ENCODE measurements around the gene IFNL3.

IFNL3 gene

DNA sequence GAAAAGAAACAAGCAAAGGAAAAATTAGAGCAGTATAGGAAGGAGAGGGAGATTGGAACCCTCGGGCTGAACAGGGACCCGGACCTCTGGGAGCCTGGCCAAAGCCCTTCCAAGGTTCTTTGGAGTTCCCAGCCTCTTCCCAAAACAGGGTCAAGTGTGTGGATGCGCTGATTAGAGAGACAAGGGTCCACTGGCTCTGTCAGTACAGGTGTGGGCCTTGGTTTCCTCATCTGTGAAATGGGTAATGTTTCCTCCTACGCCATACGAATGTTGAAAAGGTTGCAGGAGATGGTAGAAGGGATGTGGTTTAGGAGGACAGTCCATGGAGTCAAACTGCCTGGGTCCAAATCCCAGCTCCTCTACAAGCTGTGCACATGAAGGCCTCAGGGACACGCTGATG is 38.7 kb downstream of the IFNL3 start:
- Histone ChIP-seq H3K4me3 (ENCODE audit: severe bottlenecking) (no peak overlapping the region), H3K4me1 (ENCODE audit: insufficient read depth, poor library complexity, severe bottlenecking) (no peaks in the 10 kb centered on the region), H3K27ac (ENCODE audit: poor library complexity, severe bottlenecking) (no peak overlapping the region), H3K36me3 (ENCODE audit: low read depth) (no peaks in the 10 kb centered on the region), H3K27me3 (ENCODE audit: insufficient read depth, poor library complexity, severe bottlenecking) (peaks cover 31% of the 10 kb centered on the region), H3K9me3 (ENCODE audit: severe bottlenecking) (no peaks in the 10 kb centered on the region)
- TF ChIP-seq, protein P1, sequence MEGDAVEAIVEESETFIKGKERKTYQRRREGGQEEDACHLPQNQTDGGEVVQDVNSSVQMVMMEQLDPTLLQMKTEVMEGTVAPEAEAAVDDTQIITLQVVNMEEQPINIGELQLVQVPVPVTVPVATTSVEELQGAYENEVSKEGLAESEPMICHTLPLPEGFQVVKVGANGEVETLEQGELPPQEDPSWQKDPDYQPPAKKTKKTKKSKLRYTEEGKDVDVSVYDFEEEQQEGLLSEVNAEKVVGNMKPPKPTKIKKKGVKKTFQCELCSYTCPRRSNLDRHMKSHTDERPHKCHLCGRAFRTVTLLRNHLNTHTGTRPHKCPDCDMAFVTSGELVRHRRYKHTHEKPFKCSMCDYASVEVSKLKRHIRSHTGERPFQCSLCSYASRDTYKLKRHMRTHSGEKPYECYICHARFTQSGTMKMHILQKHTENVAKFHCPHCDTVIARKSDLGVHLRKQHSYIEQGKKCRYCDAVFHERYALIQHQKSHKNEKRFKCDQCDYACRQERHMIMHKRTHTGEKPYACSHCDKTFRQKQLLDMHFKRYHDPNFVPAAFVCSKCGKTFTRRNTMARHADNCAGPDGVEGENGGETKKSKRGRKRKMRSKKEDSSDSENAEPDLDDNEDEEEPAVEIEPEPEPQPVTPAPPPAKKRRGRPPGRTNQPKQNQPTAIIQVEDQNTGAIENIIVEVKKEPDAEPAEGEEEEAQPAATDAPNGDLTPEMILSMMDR (IDR thresholded peaks at IDR 0.05; ENCODE audit: poor library complexity, severe bottlenecking), result no peak
- no peak for DNase-seq (ENCODE audit: low spot score)
- no peak for ATAC-seq (ENCODE audit: low read depth)

DNA sequence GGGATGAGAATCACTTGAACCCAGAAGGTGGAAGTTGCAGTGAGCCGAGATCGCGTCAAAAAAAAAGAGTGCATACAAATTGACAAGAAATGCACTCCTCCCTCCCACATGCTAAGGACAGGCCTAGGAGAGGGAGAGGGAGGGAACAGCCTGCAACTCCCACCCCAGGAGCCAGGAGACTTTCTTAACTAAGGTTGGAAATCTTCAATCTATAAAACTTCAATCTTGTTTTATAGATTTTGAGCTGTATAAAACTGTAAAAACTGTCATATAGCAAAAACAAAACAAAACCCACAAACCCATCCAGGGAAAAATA is 39.4 kb downstream of the IFNL3 start:
- H3K9me3 ChIP-seq (ENCODE audit: severe bottlenecking), result no peaks in the 10 kb centered on the region
- DNase-seq (ENCODE audit: low spot score) (no peak), ATAC-seq (ENCODE audit: low read depth) (no peak)
- H3K36me3 ChIP-seq (ENCODE audit: low read depth), result no peaks in the 10 kb centered on the region
- no peak overlapping the region for H3K27ac ChIP-seq (ENCODE audit: poor library complexity, severe bottlenecking)
- H3K4me3 ChIP-seq (ENCODE audit: severe bottlenecking), result no peak overlapping the region
- peaks cover 31% of the 10 kb centered on the region for H3K27me3 ChIP-seq (ENCODE audit: insufficient read depth, poor library complexity, severe bottlenecking)
- no peaks in the 10 kb centered on the region for H3K4me1 ChIP-seq (ENCODE audit: insufficient read depth, poor library complexity, severe bottlenecking)
- TF ChIP-seq, protein P1 (IDR thresholded peaks at IDR 0.05; ENCODE audit: poor library complexity, severe bottlenecking), result no peak

DNA sequence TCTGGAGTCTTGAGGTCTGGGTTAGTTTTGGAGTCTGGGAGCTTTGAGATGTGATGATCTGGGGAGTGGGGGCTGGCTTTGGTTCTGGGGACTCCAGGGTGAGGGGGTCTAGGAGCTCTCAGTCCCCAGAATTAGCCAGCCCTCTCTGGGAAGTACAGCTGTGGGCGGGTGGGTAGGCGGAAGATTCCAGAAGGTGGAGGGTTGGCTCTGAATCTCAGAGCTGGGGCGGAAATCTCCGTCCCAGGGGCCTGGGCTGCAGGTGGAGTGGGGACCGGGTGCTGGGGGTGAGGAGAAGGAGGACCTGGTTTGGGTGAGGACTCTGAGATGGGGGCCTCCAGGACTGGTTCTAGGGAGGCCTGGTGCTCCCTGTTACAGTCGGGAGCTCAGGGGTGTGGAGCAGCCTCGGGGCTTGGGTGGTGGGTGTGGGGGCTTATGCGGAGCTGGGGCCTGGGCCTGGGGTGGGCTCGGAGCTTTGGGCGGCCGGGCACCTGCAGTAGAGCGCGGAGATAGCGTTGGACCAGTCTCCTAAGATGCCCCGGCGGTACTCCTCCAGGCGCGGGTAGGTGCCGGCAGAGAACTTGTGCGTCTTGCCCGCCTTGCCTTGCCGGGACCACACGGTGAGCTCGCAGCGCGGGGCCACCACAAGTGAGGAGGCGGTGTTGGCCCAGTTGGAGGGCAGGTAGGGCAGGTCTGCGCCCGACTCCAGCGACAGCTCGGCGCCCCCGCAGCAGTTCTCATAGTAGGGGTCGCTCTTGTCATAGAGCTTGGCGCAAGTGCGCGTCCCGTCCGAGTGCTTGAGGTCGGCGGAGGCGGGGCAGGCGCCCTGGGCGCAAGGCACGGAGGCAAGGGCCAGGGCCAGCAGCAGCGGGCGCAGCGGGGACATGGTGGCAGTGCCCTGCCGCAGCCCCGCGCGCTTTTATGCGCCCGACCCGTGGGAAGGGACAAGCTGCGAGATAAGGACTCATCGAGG is 41.1 kb downstream of the IFNL3 start, which contains the start of gene SYCN:
Gene SYCN (minus strand): TSS at position 892 of the 970 bp plus-strand sequence. CDS start 9 bp downstream, at position 883.
- Histone ChIP-seq H3K4me3 (ENCODE audit: severe bottlenecking) (no peak within 1 kb of the TSS), H3K4me1 (ENCODE audit: insufficient read depth, poor library complexity, severe bottlenecking) (no peaks in the 10 kb centered on the region), H3K27me3 (ENCODE audit: insufficient read depth, poor library complexity, severe bottlenecking) (peaks cover 31% of the 10 kb centered on the region), H3K36me3 (ENCODE audit: low read depth) (no peaks in the 10 kb centered on the region), H3K9me3 (ENCODE audit: severe bottlenecking) (no peaks in the 10 kb centered on the region), H3K27ac (ENCODE audit: poor library complexity, severe bottlenecking) (no peak within 1 kb of the TSS)
- ATAC-seq (ENCODE audit: low read depth) (no peak), DNase-seq (ENCODE audit: low spot score) (no peak)
- TF ChIP-seq, protein P1 (IDR thresholded peaks at IDR 0.05; ENCODE audit: poor library complexity, severe bottlenecking), result no peak

DNA sequence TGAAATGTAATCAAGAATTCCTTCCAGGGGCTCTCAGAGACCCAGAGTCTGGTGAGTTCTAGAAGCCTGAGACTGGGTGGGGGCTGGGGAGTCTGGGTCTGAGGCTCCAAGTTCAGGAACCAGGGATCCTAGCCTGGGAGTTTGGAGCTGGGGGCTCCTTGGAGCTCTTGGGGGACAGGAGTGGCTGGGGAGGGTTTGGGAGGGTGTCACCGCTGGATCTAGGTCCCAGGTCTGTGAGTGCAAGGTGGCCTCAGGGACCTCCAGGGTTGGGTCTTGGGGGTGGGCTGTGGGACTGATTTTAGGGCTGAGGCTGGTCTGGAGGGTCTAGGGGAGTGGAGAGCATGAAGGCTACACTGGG is 41.8 kb downstream of the IFNL3 start:
- ATAC-seq (ENCODE audit: low read depth) (no peak), DNase-seq (ENCODE audit: low spot score) (no peak)
- H3K9me3 ChIP-seq (ENCODE audit: severe bottlenecking), result no peaks in the 10 kb centered on the region
- no peaks in the 10 kb centered on the region for H3K36me3 ChIP-seq (ENCODE audit: low read depth)
- no peak overlapping the region for H3K27ac ChIP-seq (ENCODE audit: poor library complexity, severe bottlenecking)
- no peak overlapping the region for H3K4me3 ChIP-seq (ENCODE audit: severe bottlenecking)
- peaks cover 31% of the 10 kb centered on the region for H3K27me3 ChIP-seq (ENCODE audit: insufficient read depth, poor library complexity, severe bottlenecking)
- no peaks in the 10 kb centered on the region for H3K4me1 ChIP-seq (ENCODE audit: insufficient read depth, poor library complexity, severe bottlenecking)
- TF ChIP-seq, protein P1 (IDR thresholded peaks at IDR 0.05; ENCODE audit: poor library complexity, severe bottlenecking), result no peak

DNA sequence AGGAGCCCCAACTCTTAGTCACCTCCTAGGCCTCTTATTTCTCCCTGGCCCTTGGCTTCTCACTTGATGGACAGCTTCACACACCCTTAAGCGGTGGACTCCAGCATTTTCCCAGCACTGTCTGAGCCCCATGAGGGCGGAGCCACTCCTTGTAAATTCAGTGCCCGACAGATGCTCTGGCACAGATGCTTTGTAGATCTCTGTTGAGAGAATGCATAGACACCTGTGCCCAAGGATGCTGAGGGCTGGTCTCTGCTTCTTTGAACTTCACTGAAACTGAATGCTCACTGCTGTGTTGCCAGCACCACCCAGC is 44.0 kb downstream of the IFNL3 start:
- Histone ChIP-seq H3K27me3 (ENCODE audit: insufficient read depth, poor library complexity, severe bottlenecking) (peaks cover 31% of the 10 kb centered on the region), H3K36me3 (ENCODE audit: low read depth) (no peaks in the 10 kb centered on the region), H3K4me3 (ENCODE audit: severe bottlenecking) (no peak overlapping the region), H3K9me3 (ENCODE audit: severe bottlenecking) (no peaks in the 10 kb centered on the region), H3K4me1 (ENCODE audit: insufficient read depth, poor library complexity, severe bottlenecking) (peaks cover 5% of the 10 kb centered on the region), H3K27ac (ENCODE audit: poor library complexity, severe bottlenecking) (no peak overlapping the region)
- DNase-seq (ENCODE audit: low spot score), result no peak
- TF ChIP-seq, protein P1 (IDR thresholded peaks at IDR 0.05; ENCODE audit: poor library complexity, severe bottlenecking), result no peak
- ATAC-seq (ENCODE audit: low read depth), result no peak

Measured in RWPE2 (cell line).